IMR-90 (cell line): Measurements from ENCODE around the gene HYDIN.

ENCODE experiments used
- CEBPB ChIP-seq: IDR thresholded peaks from 2 replicates; pipeline ENCODE4 v1.6.1; 2012; ENCODE audit warnings: low read depth, low read length, improper control_type of control experiment
- CTCF ChIP-seq: conservative IDR thresholded peaks from 2 replicates; pipeline ENCODE4 v1.5.1; 2012; ENCODE audit warnings: mild to moderate bottlenecking, low read depth, low read length, improper control_type of control experiment
- FOS ChIP-seq: fragments of 150-350 bp; IDR thresholded peaks from 2 replicates; pipeline ENCODE4 v1.6.1; 2016; ENCODE audit warnings: low read depth, low read length
- MAZ ChIP-seq: IDR thresholded peaks from 2 replicates; pipeline ENCODE4 v1.6.1; 2012; ENCODE audit warnings: low read depth, mild to moderate bottlenecking, low read length, improper control_type of control experiment, moderate library complexity, borderline replicate concordance
- RAD21 ChIP-seq: IDR thresholded peaks from 2 replicates; pipeline ENCODE4 v1.6.1; 2012; ENCODE audit warnings: low read length, improper control_type of control experiment
- SMC3 ChIP-seq: fragments of 150-350 bp; IDR thresholded peaks from 2 replicates; pipeline ENCODE4 v1.6.1; 2016; ENCODE audit warnings: low read depth, mild to moderate bottlenecking, antibody characterized with exemption, low read length, moderate library complexity

GRCh38 chr16:71214746-71215381 lies 15.7 kb downstream of the HYDIN start:
- TF ChIP-seq CTCF (no peak), MAZ (no peak), CEBPB (no peak), FOS (no peak), SMC3 (no peak), RAD21 (no peak)
